PC-3 (cell line): ENCODE results near the gene FNIP1. TPM values are rescaled to one million over a fixed set of nuclear protein-coding genes. Genes with fewer than 3 reads are reported as not detected.
"Not testable (repeated sequence)": the region's sequence is repeated elsewhere in the genome, so short reads cannot be mapped to it uniquely, and the experiment has no call there.

Source experiments
- ATAC-seq: fragments of 200-7000 bp; cut with Tn5 transposase; 2 replicates; pipeline ENCODE4 v1.9.1; 2020; ENCODE audit warnings: mild to moderate bottlenecking, moderate library complexity
- BruUV-seq: library from RNA; stranded (reverse); fragments of 400-500 nt; replicated peaks from 2 replicates; lab custom pipeline; 2021; lab: Mats Ljungman, UMichigan
- CTCF ChIA-PET: fragments of 300-600 bp; sonication (Branson Sonifier 250); formaldehyde crosslinking; loops from one replicate; lab custom pipeline; 2022; ENCODE audit warnings: antibody characterized with exemption; lab: Charles Lee
- POLR2A ChIA-PET: fragments of 300-600 bp; sonication (Branson Sonifier 250); formaldehyde crosslinking; loops from one replicate; lab custom pipeline; 2022; ENCODE audit warnings: antibody characterized with exemption; ENCODE audit not compliant: unreplicated experiment; lab: Charles Lee
- DNase-seq: peaks from one replicate; pipeline ENCODE4 v3.0.0-alpha.2; 2015
- H2AFZ ChIP-seq: fragments of 300-600 bp; sonication (generic); 2 replicates; pipeline ENCODE4 v1.6.0; 2016; ENCODE audit warnings: antibody characterized with exemption, low read length
- H3F3A ChIP-seq: fragments of 300-600 bp; sonication (generic); one replicate; pipeline ENCODE4 v1.6.0; 2017; ENCODE audit warnings: antibody characterized with exemption, low read length, control low read depth, mild to moderate bottlenecking; ENCODE audit not compliant: unreplicated experiment
- H3K27ac ChIP-seq: fragments of 300-600 bp; sonication (generic); 2 replicates; pipeline ENCODE4 v1.5.1; 2016; ENCODE audit warnings: mild to moderate bottlenecking, low read length
- H3K27me3 ChIP-seq: fragments of 300-600 bp; sonication (generic); 2 replicates; pipeline ENCODE4 v1.6.1; 2016; ENCODE audit warnings: low read length, mixed read lengths
- H3K36me3 ChIP-seq: fragments of 300-600 bp; sonication (generic); 2 replicates; pipeline ENCODE4 v1.6.1; 2016; ENCODE audit warnings: low read depth, mixed run types, low read length, mixed read lengths
- H3K4me1 ChIP-seq: fragments of 300-600 bp; sonication (generic); 2 replicates; pipeline ENCODE4 v1.5.1; 2016; ENCODE audit warnings: low read length; ENCODE audit not compliant: insufficient read depth
- H3K4me2 ChIP-seq: fragments of 300-600 bp; sonication (generic); 2 replicates; pipeline ENCODE4 v1.6.0; 2016; ENCODE audit warnings: low read length
- H3K4me3 ChIP-seq: fragments of 300-600 bp; sonication (generic); 2 replicates; pipeline ENCODE4 v1.5.1; 2016; ENCODE audit warnings: mild to moderate bottlenecking, low read length, mixed read lengths
- H3K79me2 ChIP-seq: fragments of 300-600 bp; sonication (generic); 2 replicates; pipeline ENCODE4 v1.6.1; 2017; ENCODE audit warnings: low read length, mixed read lengths
- H3K9ac ChIP-seq: fragments of 300-600 bp; sonication (generic); 2 replicates; pipeline ENCODE4 v1.6.0; 2016; ENCODE audit warnings: mild to moderate bottlenecking, low read length
- H3K9me2 ChIP-seq: fragments of 300-600 bp; sonication (generic); replicated peaks from 2 replicates; pipeline ENCODE4 v1.6.1; 2016; ENCODE audit warnings: mixed run types, low read length, mixed read lengths
- H3K9me3 ChIP-seq: fragments of 300-600 bp; sonication (generic); 2 replicates; pipeline ENCODE4 v1.6.1; 2016; ENCODE audit warnings: low read length, mixed read lengths
- H4K20me1 ChIP-seq: fragments of 300-600 bp; sonication (generic); 2 replicates; pipeline ENCODE4 v1.6.1; 2016; ENCODE audit warnings: low read length, mixed read lengths
- EZH2 ChIP-seq: fragments of 300-600 bp; sonication (generic); IDR thresholded peaks from one replicate; pipeline ENCODE4 v1.6.1; 2017; ENCODE audit warnings: antibody characterized with exemption, mild to moderate bottlenecking, low read length; ENCODE audit not compliant: unreplicated experiment
- EZH2phosphoT487 ChIP-seq: fragments of 300-600 bp; sonication (generic); IDR thresholded peaks from 2 replicates; pipeline ENCODE4 v1.6.1; 2018; ENCODE audit warnings: mild to moderate bottlenecking, antibody characterized with exemption, low read length, borderline replicate concordance
- intact Hi-C: fragments of 100-400 bp; cut with micrococcal nuclease; formaldehyde crosslinking; loops from 2 replicates; pipeline ENCODE4 v1.9.0; 2023
- total RNA-seq: library from RNA; depleted of rRNA; stranded (reverse); fragments of >200 nt; gene quantifications from 2 replicates; pipeline ENCODE4 v1.2.3, GENCODE V29; 2014
- TF ChIP-seq, protein P1 (sequence below): fragments of 300-600 bp; sonication (generic); conservative IDR thresholded peaks from 2 replicates; pipeline ENCODE4 v1.5.1; 2017; ENCODE audit warnings: antibody characterized with exemption, low read depth, mild to moderate bottlenecking, low read length

FNIP1 gene
- total RNA-seq, 1 experiment from 2014 or later, result 15.1 TPM

DNA sequence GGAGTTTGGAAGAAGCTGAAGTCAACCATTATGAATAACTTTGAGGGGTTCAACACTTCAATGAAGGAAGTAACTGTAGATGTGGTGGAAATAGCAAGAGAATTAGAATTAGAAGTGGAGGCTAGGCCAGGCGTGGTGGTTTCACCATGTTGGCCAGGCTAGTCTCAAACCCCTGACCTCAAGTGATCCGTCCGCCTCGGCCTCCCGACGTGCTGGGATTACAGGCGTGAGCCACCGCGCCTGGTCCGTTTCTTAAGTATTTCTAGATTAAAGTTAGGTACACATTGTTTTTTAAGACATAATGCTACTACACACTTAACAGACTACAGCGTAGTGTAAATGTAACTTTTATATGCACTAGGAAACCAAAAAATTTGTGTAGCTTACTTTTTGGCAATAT, 14.1 kb downstream of the FNIP1 start:
- no peak overlapping the region for H2AFZ ChIP-seq
- DNase-seq (no peak), ATAC-seq (no peak)
- H3K36me3 ChIP-seq, result no peaks in the 10 kb centered on the region
- no peaks in the 10 kb centered on the region for H3F3A ChIP-seq
- peaks cover 71% of the 10 kb centered on the region for H3K79me2 ChIP-seq
- H3K27me3 ChIP-seq, result no peaks in the 10 kb centered on the region
- no peak overlapping the region for H3K27ac ChIP-seq
- no peak overlapping the region for H3K4me3 ChIP-seq
- no TSS peak for BruUV-seq
- POLR2A ChIA-PET, result no interaction called here
- H4K20me1 ChIP-seq, result no peaks in the 10 kb centered on the region
- no peak for TF ChIP-seq EZH2phosphoT487
- no peak for TF ChIP-seq EZH2
- no peaks in the 10 kb centered on the region for H3K9me3 ChIP-seq
- intact Hi-C loops, result no loop called here
- H3K4me1 ChIP-seq, result no peaks in the 10 kb centered on the region
- no peak overlapping the region for H3K9ac ChIP-seq
- no peak overlapping the region for H3K4me2 ChIP-seq
- no peaks in the 10 kb centered on the region for H3K9me2 ChIP-seq
- CTCF ChIA-PET, result no interaction called here

DNA sequence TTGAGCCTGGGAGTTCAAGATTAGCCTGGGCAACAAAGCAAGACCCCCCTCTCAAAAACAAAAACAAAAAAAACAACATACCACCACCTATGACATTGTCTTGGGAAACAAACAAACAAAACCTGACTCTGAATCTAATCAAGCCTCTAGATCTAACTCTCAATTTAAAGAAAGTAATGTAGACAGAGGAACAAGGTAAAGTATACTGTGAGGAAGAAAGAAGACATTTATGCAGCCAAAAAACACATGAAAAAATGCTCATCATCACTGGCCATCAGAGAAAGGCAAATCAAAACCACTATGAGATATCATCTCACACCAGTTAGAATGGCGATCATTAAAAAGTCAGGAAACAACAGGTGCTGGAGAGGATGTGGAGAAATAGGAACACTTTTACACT, 18.7 kb downstream of the FNIP1 start:
- ATAC-seq, H3K9me3 ChIP-seq, H3K9ac ChIP-seq, POLR2A ChIA-PET, H2AFZ ChIP-seq, H3K27ac ChIP-seq, intact Hi-C loops, H3K27me3 ChIP-seq, CTCF ChIA-PET, DNase-seq, H3K9me2 ChIP-seq, H3F3A ChIP-seq, H3K4me2 ChIP-seq, H3K36me3 ChIP-seq, H3K4me3 ChIP-seq, BruUV-seq: not testable (repeated sequence)
- peaks cover 20% of the 10 kb centered on the region for H4K20me1 ChIP-seq
- peaks cover 21% of the 10 kb centered on the region for H3K4me1 ChIP-seq
- peaks cover 75% of the 10 kb centered on the region for H3K79me2 ChIP-seq

DNA sequence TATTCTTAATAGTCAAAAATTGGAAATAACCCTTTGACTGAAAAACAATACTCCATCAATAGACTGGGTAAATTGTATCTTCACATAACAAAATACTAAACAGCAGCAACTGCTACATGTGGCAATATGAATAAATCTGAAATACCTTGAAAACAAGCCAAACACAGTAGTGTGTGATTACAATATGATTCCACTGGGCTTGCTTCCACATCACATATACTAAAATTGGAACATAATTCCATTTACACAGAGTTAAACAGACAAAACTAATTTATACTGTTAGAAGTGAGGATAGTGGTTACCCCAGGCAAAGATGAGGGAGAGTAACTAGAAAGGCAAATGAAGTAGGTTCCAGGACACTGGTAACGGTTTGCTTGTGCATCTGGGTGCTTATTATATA, 20.4 kb downstream of the FNIP1 start:
- intact Hi-C loops, result no loop called here
- H3K9ac ChIP-seq, result no peak overlapping the region
- no TSS peak for BruUV-seq
- no peak overlapping the region for H3K4me2 ChIP-seq
- H3F3A ChIP-seq, result no peaks in the 10 kb centered on the region
- no peaks in the 10 kb centered on the region for H3K36me3 ChIP-seq
- ChIA-PET POLR2A (no interaction called here), CTCF (no interaction called here)
- no peak overlapping the region for H3K27ac ChIP-seq
- H2AFZ ChIP-seq, result no peak overlapping the region
- H4K20me1 ChIP-seq, result peaks cover 21% of the 10 kb centered on the region
- no peaks in the 10 kb centered on the region for H3K27me3 ChIP-seq
- DNase-seq, result no peak
- ATAC-seq, result no peak
- H3K9me2 ChIP-seq, result no peaks in the 10 kb centered on the region
- TF ChIP-seq, protein P1, sequence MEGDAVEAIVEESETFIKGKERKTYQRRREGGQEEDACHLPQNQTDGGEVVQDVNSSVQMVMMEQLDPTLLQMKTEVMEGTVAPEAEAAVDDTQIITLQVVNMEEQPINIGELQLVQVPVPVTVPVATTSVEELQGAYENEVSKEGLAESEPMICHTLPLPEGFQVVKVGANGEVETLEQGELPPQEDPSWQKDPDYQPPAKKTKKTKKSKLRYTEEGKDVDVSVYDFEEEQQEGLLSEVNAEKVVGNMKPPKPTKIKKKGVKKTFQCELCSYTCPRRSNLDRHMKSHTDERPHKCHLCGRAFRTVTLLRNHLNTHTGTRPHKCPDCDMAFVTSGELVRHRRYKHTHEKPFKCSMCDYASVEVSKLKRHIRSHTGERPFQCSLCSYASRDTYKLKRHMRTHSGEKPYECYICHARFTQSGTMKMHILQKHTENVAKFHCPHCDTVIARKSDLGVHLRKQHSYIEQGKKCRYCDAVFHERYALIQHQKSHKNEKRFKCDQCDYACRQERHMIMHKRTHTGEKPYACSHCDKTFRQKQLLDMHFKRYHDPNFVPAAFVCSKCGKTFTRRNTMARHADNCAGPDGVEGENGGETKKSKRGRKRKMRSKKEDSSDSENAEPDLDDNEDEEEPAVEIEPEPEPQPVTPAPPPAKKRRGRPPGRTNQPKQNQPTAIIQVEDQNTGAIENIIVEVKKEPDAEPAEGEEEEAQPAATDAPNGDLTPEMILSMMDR, result no peak
- no peak for TF ChIP-seq EZH2phosphoT487
- no peak for TF ChIP-seq EZH2
- peaks cover 75% of the 10 kb centered on the region for H3K79me2 ChIP-seq
- H3K4me1 ChIP-seq, result peaks cover 21% of the 10 kb centered on the region
- H3K9me3 ChIP-seq, result no peaks in the 10 kb centered on the region
- no peak overlapping the region for H3K4me3 ChIP-seq
